CD14-positive monocyte (primary cell): ENCODE results near the gene DRAM2. TPM values are rescaled to one million over a fixed set of nuclear protein-coding genes. Genes with fewer than 3 reads are reported as not detected.
"Not testable (repeated sequence)": the region's sequence is repeated elsewhere in the genome, so short reads cannot be mapped to it uniquely, and the experiment has no call there.

ENCODE experiments used
- DNase-seq, 3 donors: peaks; one replicate each; pipeline ENCODE4 v3.0.0-alpha.2; 2011 to 2022
- H2AFZ ChIP-seq: 2 replicates; pipeline ENCODE4 v1.6.0; 2012; ENCODE audit warnings: mild to moderate bottlenecking, low read depth, low read length, inconsistent platforms; ENCODE audit not compliant: insufficient read depth, poor library complexity, severe bottlenecking
- H3K27ac ChIP-seq, 2 donors: 1 replicate in 1 of 2; 2 replicates in 1 of 2; pipeline ENCODE4 v1.5.1; 2012 to 2013; ENCODE audit warnings: low read length in 2 of 2, control low read depth in 1 of 2, inconsistent platforms in 1 of 2, low read depth in 1 of 2, mild to moderate bottlenecking in 1 of 2
- H3K27me3 ChIP-seq, 2 donors: one replicate each; pipeline versions ENCODE4 v1.6.0 to v1.6.1; 2011 to 2013; ENCODE audit warnings: low read length in 2 of 2; ENCODE audit not compliant: control insufficient read depth in 2 of 2, insufficient read depth in 2 of 2
- H3K36me3 ChIP-seq, 2 donors: replicated peaks in 1 of 2; 1 replicate in 1 of 2; 2 replicates in 1 of 2; pipeline versions ENCODE4 v1.5.1 to v1.6.1; 2012 to 2013; ENCODE audit warnings: low read length in 2 of 2, control low read depth in 1 of 2, inconsistent platforms in 1 of 2, mild to moderate bottlenecking in 1 of 2; ENCODE audit not compliant: insufficient read depth in 2 of 2, control insufficient read depth in 1 of 2
- H3K4me1 ChIP-seq, 2 donors: 1 replicate in 1 of 2; 2 replicates in 1 of 2; pipeline versions ENCODE4 v1.5.1 to v1.6.1; 2012 to 2013; ENCODE audit warnings: low read length in 2 of 2, control low read depth in 1 of 2, inconsistent platforms in 1 of 2, mild to moderate bottlenecking in 1 of 2, moderate library complexity in 1 of 2; ENCODE audit not compliant: insufficient read depth in 2 of 2, control insufficient read depth in 1 of 2
- H3K4me2 ChIP-seq: replicated peaks from 2 replicates; pipeline ENCODE3; 2012; ENCODE audit warnings: low read length, moderate library complexity, mild to moderate bottlenecking; ENCODE audit not compliant: poor library complexity, severe bottlenecking; ENCODE audit errors: extremely low read depth
- H3K4me3 ChIP-seq, 3 experiments: fragments of 200-600 bp in 1 of 3; sonication (generic) in 1 of 3; replicated peaks in 1 of 3; 1 replicate in 2 of 3; 2 replicates in 1 of 3; pipeline ENCODE4 v1.5.1; 2011 to 2013; ENCODE audit warnings: low read length in 3 of 3, mild to moderate bottlenecking in 3 of 3, control low read depth in 2 of 3, low read depth in 2 of 3, inconsistent platforms in 1 of 3, moderate library complexity in 1 of 3
- H3K79me2 ChIP-seq: 2 replicates; pipeline ENCODE4 v1.6.0; 2012; ENCODE audit warnings: mild to moderate bottlenecking, control low read depth, inconsistent platforms, low read length, moderate library complexity; ENCODE audit not compliant: insufficient read depth
- H3K9ac ChIP-seq: 2 replicates; pipeline ENCODE4 v1.6.0; 2017; ENCODE audit warnings: low read length, mild to moderate bottlenecking; ENCODE audit not compliant: insufficient read depth, poor library complexity, severe bottlenecking
- H3K9me3 ChIP-seq, 2 donors: replicated peaks in 1 of 2; 1 replicate in 1 of 2; 2 replicates in 1 of 2; pipeline versions ENCODE4 v1.5.1 to v1.6.1; 2012 to 2013; ENCODE audit warnings: low read length in 2 of 2, control low read depth in 1 of 2; ENCODE audit not compliant: control insufficient read depth in 1 of 2, insufficient read depth in 1 of 2
- H4K20me1 ChIP-seq: 2 replicates; pipeline ENCODE4 v1.6.0; 2012; ENCODE audit warnings: mild to moderate bottlenecking, low read length, control low read depth, moderate library complexity; ENCODE audit not compliant: insufficient read depth
- H3K27ac Mint-ChIP-seq, 7 donors: one replicate each; pipeline ENCODE4 v1.8.0; 2020; ENCODE audit warnings: mild to moderate bottlenecking in 7 of 7, mixed read lengths in 7 of 7, moderate library complexity in 6 of 7, inconsistent platforms in 2 of 7
- H3K27me3 Mint-ChIP-seq, 3 donors: one replicate each; pipeline ENCODE4 v1.8.0; 2021 to 2022; ENCODE audit warnings: low read depth in 3 of 3, mild to moderate bottlenecking in 3 of 3, mixed read lengths in 3 of 3, moderate library complexity in 3 of 3, inconsistent platforms in 1 of 3
- H3K36me3 Mint-ChIP-seq, 2 donors: one replicate each; pipeline ENCODE4 v1.8.0; 2020; ENCODE audit warnings: mixed read lengths in 2 of 2, inconsistent platforms in 1 of 2, mild to moderate bottlenecking in 1 of 2
- H3K4me1 Mint-ChIP-seq: one replicate; pipeline ENCODE4 v1.8.0; 2020; ENCODE audit warnings: mild to moderate bottlenecking, mixed read lengths
- H3K4me3 Mint-ChIP-seq, 2 donors: one replicate each; pipeline ENCODE4 v1.8.0; 2020; ENCODE audit warnings: mild to moderate bottlenecking in 2 of 2, mixed read lengths in 2 of 2, moderate library complexity in 1 of 2
- H3K9me3 Mint-ChIP-seq, 7 donors: one replicate each; pipeline ENCODE4 v1.8.0; 2020 to 2022; ENCODE audit warnings: mixed read lengths in 7 of 7, mild to moderate bottlenecking in 6 of 7, moderate library complexity in 6 of 7, inconsistent platforms in 2 of 7
- CTCF ChIP-seq: fragments of 200-600 bp; IDR thresholded peaks from one replicate; pipeline ENCODE4 v1.8.0; 2022; ENCODE audit warnings: antibody characterized with exemption, mild to moderate bottlenecking
- WGBS: methylation state at CpG from one replicate; pipeline ENCODE4 v1.1.5; 2013; ENCODE audit warnings: missing lambda C conversion rate; ENCODE audit not compliant: insufficient coverage; 5-methylcytosine and 5-hydroxymethylcytosine counted together
- intact Hi-C, 2 donors: fragments of 100-400 bp; cut with micrococcal nuclease; formaldehyde crosslinking; loops; one replicate each; pipeline versions ENCODE4 v1.15.0 to v1.15.1; 2023
- polyA plus RNA-seq, 3 donors: library from polyadenylated mRNA; depleted of rRNA in 1 of 3; unstranded in 2 of 3; stranded (reverse) in 1 of 3; fragments of 300-500 nt in 2 of 3; fragments of >200 nt in 1 of 3; fragmentation: Illumina TruSeq in 2 of 3; gene quantifications; 1 replicate in 2 of 3; 2 replicates in 1 of 3; pipeline ENCODE4 v1.2.3, GENCODE V29; 2012 to 2021

DRAM2 gene
- polyA plus RNA-seq, 3 donors, result 85.9 to 204 (median 190) TPM

GRCh38 chr1:111084999-111085398 lies 54.9 kb downstream of the DRAM2 start:
- Mint-ChIP-seq H3K4me3 (no peak overlapping the region), H3K9me3 (peaks cover 10 to 23% (median 15%) of the 10 kb centered on the region in 7 donors), H3K27me3 (peaks cover 5 to 12% (median 9%) of the 10 kb centered on the region in 3 donors), H3K27ac (no peak overlapping the region), H3K36me3 (no peaks in the 10 kb centered on the region), H3K4me1 (peaks cover 4% of the 10 kb centered on the region)
- H3K4me3 ChIP-seq, result no peak overlapping the region
- intact Hi-C loops, result no loop called here
- no peak overlapping the region for H2AFZ ChIP-seq
- 88% methylated on average over 2 of the region's 2 CpGs for WGBS
- no peaks in the 10 kb centered on the region for H4K20me1 ChIP-seq
- H3K4me1 ChIP-seq, result no peaks in the 10 kb centered on the region
- no peak overlapping the region for H3K4me2 ChIP-seq
- no peak for TF ChIP-seq CTCF
- peaks cover 3 to 12% of the 10 kb centered on the region in 2 donors for H3K9me3 ChIP-seq
- no peak for DNase-seq
- H3K9ac ChIP-seq, result no peak overlapping the region
- H3K79me2 ChIP-seq, result no peaks in the 10 kb centered on the region
- no peak overlapping the region for H3K27ac ChIP-seq
- H3K27me3 ChIP-seq, result peaks cover 0 to 5% of the 10 kb centered on the region in 2 donors
- no peaks in the 10 kb centered on the region for H3K36me3 ChIP-seq

- H3K4me1 Mint-ChIP-seq, result peaks cover 4% of the 10 kb centered on the region
- H3K36me3 ChIP-seq, result no peaks in the 10 kb centered on the region
- intact Hi-C loops, result no loop called here
- H3K27ac ChIP-seq, result no peak overlapping the region
- DNase-seq, result no peak
- H3K27ac Mint-ChIP-seq, result no peak overlapping the region
- no peaks in the 10 kb centered on the region for H4K20me1 ChIP-seq
- H3K27me3 Mint-ChIP-seq, result peaks cover under 1 to 11% (median 3%) of the 10 kb centered on the region in 3 donors
- H3K79me2 ChIP-seq, result no peaks in the 10 kb centered on the region
- no peak overlapping the region for H2AFZ ChIP-seq
- H3K4me1 ChIP-seq, result no peaks in the 10 kb centered on the region
- no peak for TF ChIP-seq CTCF
- H3K9me3 ChIP-seq, result peaks cover 3 to 14% of the 10 kb centered on the region in 2 donors
- no peaks in the 10 kb centered on the region for H3K27me3 ChIP-seq
- no peak overlapping the region for H3K4me3 ChIP-seq
- H3K4me3 Mint-ChIP-seq, result no peak overlapping the region
- H3K4me2 ChIP-seq, result no peak overlapping the region
- no peaks in the 10 kb centered on the region for H3K36me3 Mint-ChIP-seq
- H3K9me3 Mint-ChIP-seq, result peaks cover 16 to 30% (median 24%) of the 10 kb centered on the region in 7 donors
- H3K9ac ChIP-seq, result no peak overlapping the region
- WGBS, result no CpG with 5 or more reads among the region's 2 CpGs
Observed at GRCh38 chr1:111082421-111083203, 57.3 kb downstream of the DRAM2 start.

GRCh38 chr1:111079329-111079728 lies 60.6 kb downstream of the DRAM2 start:
- H3K4me1 Mint-ChIP-seq, H3K36me3 ChIP-seq, H4K20me1 ChIP-seq, intact Hi-C loops, H3K27me3 ChIP-seq, DNase-seq, H3K27ac ChIP-seq, H3K9ac ChIP-seq, H3K4me1 ChIP-seq, H2AFZ ChIP-seq, H3K79me2 ChIP-seq, H3K4me2 ChIP-seq, H3K36me3 Mint-ChIP-seq, H3K9me3 ChIP-seq, H3K4me3 ChIP-seq, H3K27ac Mint-ChIP-seq: not testable (repeated sequence)
- Mint-ChIP-seq H3K27me3 (peaks cover 0 to 15% (median 5%) of the 10 kb centered on the region in 3 donors), H3K9me3 (peaks cover 5 to 27% (median 21%) of the 10 kb centered on the region in 7 donors), H3K4me3 (peak overlapping the region in 1 of 2 donors; percentile 12)
- WGBS, result 82% methylated on average over 6 of the region's 12 CpGs
